Kidney (tissue), 14 donors: Measurements from ENCODE around the gene FRRS1L. TPM values are rescaled to one million over a fixed set of nuclear protein-coding genes. Genes with fewer than 3 reads are reported as not detected.

Experiments
- DNase-seq, 5 donors: peaks; one replicate each; pipeline ENCODE4 v3.0.0-alpha.2; 2013 to 2020
- FAIRE-seq: peaks from 2 replicates; lab custom pipeline; 2012; peaks lifted over from hg19 to GRCh38; lab: Jason Lieb, UNC
- H3K27ac ChIP-seq, 2 donors: one replicate each; pipeline ENCODE4 v1.7.0; 2013; ENCODE audit warnings: low read depth in 2 of 2, low read length in 2 of 2, inconsistent platforms in 1 of 2
- H3K27me3 ChIP-seq: one replicate; pipeline ENCODE4 v1.7.1; 2013; ENCODE audit warnings: low read length, inconsistent platforms; ENCODE audit not compliant: control insufficient read depth, insufficient read depth
- H3K36me3 ChIP-seq, 3 donors: one replicate each; pipeline versions ENCODE4 v1.7.0 to v1.7.1; 2013; ENCODE audit warnings: low read length in 3 of 3, control low read depth in 1 of 3, inconsistent platforms in 1 of 3; ENCODE audit not compliant: insufficient read depth in 3 of 3, control insufficient read depth in 2 of 3
- H3K4me1 ChIP-seq, 3 donors: one replicate each; pipeline versions ENCODE4 v1.7.0 to v1.7.1; 2013; ENCODE audit warnings: low read length in 3 of 3, inconsistent platforms in 1 of 3, low read depth in 1 of 3; ENCODE audit not compliant: control insufficient read depth in 2 of 3, insufficient read depth in 2 of 3
- H3K4me3 ChIP-seq, 3 donors: one replicate each; pipeline versions ENCODE4 v1.7.0 to v1.8.1; 2013; ENCODE audit warnings: low read length in 3 of 3, control low read depth in 1 of 3, inconsistent platforms in 1 of 3
- H3K9ac ChIP-seq, 3 donors: one replicate each; pipeline versions ENCODE4 v1.7.0 to v1.7.1; 2013; ENCODE audit warnings: low read length in 3 of 3, control low read depth in 1 of 3, inconsistent platforms in 1 of 3
- H3K9me3 ChIP-seq, 3 donors: one replicate each; pipeline versions ENCODE4 v1.7.0 to v1.7.1; 2013; ENCODE audit warnings: low read length in 3 of 3, control low read depth in 1 of 3, inconsistent platforms in 1 of 3; ENCODE audit not compliant: control insufficient read depth in 2 of 3, insufficient read depth in 1 of 3
- intact Hi-C: fragments of 100-400 bp; cut with DNase I; formaldehyde crosslinking; loops from one replicate; pipeline ENCODE4 v1.11.1; 2022
- polyA plus RNA-seq: library from polyadenylated mRNA; stranded (reverse); fragments of 350-450 nt; fragmentation: Illumina TruSeq; extraction: RNeasy Lipid Tissue Mini Kit (QIAGEN cat#74804); gene quantifications from one replicate; pipeline ENCODE4 v1.2.3, GENCODE V29; 2014; ENCODE audit warnings: low read depth, low replicate concordance; ENCODE audit not compliant: insufficient read depth
- total RNA-seq: library from RNA; stranded (reverse); fragmentation: NEBNext Ultra II Directional; extraction: Animal tissue kit (Norgen Biotek cat#: 25700); gene quantifications from one replicate; pipeline ENCODE4 v1.2.1, GENCODE V29; 2021
- TF ChIP-seq, protein P1 (sequence below): IDR thresholded peaks from 3 replicates; pipeline ENCODE4 v1.5.1; 2012; ENCODE audit warnings: mild to moderate bottlenecking, moderate library complexity, borderline replicate concordance; ENCODE audit not compliant: insufficient read depth; ENCODE audit errors: extremely low read depth
- donor health status: control.
- donor health status: control.
- donor health status: control.
- donor health status: control.
- donor health status: control.
- donor health status: DM: yes; HTN: yes; CAD: no.
- donor health status: Normal renal cell carcinoma (clear cell type).

The FRRS1L gene
- total and polyA plus RNA-seq, 2 donors from 2014 or later = 0.06 TPM; not detected in 1

DNA sequence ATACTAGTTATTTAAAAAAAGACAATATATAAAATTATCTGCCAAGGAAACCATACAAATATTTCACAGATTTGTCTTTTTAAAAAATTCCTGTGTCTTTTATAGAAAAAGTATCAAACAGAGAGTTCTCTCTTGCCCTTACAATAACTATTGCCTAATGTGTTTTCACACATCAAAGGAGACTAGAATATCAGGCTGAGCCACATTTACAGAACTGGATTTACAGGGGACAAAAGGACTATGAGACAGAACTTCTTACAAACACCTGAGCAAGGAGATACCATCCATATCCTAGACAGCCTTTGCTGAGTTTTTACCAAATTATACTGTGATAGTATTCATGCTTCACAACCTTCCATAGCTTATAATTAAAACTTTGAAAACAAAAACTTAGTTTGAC, 81.5 kb downstream of the FRRS1L start:
- TF ChIP-seq, protein P1, sequence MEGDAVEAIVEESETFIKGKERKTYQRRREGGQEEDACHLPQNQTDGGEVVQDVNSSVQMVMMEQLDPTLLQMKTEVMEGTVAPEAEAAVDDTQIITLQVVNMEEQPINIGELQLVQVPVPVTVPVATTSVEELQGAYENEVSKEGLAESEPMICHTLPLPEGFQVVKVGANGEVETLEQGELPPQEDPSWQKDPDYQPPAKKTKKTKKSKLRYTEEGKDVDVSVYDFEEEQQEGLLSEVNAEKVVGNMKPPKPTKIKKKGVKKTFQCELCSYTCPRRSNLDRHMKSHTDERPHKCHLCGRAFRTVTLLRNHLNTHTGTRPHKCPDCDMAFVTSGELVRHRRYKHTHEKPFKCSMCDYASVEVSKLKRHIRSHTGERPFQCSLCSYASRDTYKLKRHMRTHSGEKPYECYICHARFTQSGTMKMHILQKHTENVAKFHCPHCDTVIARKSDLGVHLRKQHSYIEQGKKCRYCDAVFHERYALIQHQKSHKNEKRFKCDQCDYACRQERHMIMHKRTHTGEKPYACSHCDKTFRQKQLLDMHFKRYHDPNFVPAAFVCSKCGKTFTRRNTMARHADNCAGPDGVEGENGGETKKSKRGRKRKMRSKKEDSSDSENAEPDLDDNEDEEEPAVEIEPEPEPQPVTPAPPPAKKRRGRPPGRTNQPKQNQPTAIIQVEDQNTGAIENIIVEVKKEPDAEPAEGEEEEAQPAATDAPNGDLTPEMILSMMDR = no peak
- H3K27ac ChIP-seq = no peak overlapping the region
- DNase-seq (no peak), FAIRE-seq (no peak)
- H3K9me3 ChIP-seq = no peaks in the 10 kb centered on the region
- H3K36me3 ChIP-seq = peaks cover 14 to 17% (median 15%) of the 10 kb centered on the region in 3 donors
- intact Hi-C loops = no loop called here
- no peaks in the 10 kb centered on the region for H3K27me3 ChIP-seq
- H3K4me1 ChIP-seq = no peaks in the 10 kb centered on the region
- no peak overlapping the region for H3K9ac ChIP-seq
- no peak overlapping the region for H3K4me3 ChIP-seq

DNA sequence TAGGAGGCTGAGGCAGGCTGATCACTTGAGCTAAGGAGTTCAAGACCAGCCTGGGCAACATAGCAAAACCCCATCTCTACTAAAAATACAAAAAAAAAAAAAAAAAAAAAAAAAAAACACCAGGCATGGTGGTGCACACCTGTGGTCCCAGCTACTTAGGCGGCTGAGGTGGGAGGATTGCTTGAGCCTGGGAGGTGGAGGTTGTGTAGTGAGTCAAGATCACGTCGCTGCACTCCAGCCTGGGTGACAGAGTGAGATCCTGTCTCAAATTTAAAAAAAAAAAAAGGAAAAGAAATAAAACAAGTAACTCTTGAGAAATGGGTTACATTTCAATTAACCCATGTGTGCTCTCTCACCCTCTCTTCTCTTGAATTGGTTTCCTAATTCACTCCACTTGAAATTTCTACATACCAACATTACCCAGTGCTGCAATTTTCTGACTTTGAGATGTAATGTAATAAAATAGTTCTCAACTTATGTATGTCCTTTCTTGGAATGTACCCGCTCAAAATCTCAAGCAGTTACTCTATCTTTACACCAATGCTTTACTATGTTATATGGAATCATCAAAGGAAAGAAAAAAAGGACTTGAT, 83.1 kb downstream of the FRRS1L start:
- Histone ChIP-seq H3K9ac (no peak overlapping the region), H3K27me3 (no peaks in the 10 kb centered on the region), H3K36me3 (peaks cover 22 to 23% (median 23%) of the 10 kb centered on the region in 3 donors), H3K4me1 (no peaks in the 10 kb centered on the region), H3K27ac (no peak overlapping the region), H3K9me3 (no peaks in the 10 kb centered on the region), H3K4me3 (no peak overlapping the region)
- FAIRE-seq (no peak), DNase-seq (no peak)
- TF ChIP-seq, protein P1 = no peak
- intact Hi-C loops = no loop called here

DNA sequence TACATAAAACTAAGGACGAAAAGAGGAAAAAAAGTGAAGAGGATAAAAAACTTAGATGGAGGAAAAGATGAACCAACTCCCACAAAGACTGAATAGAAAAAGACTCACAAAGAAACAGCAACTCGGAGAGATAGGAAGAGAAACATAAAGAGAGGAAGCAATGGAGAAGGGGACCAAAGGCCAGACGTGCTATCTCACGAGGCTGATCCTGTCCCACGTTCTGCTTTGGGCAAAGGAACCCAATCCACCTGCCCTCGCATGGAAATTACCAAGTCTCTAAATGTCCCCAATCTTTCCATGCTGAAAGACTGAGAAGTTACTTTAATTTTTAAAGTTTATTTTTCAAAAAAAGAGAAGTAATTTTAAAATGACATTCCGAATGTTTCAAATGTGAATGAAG, 83.9 kb downstream of the FRRS1L start:
- DNase-seq (no peak), FAIRE-seq (no peak)
- Histone ChIP-seq H3K4me3 (no peak overlapping the region), H3K36me3 (peaks cover 23 to 26% (median 24%) of the 10 kb centered on the region in 3 donors), H3K9ac (no peak overlapping the region), H3K27me3 (no peaks in the 10 kb centered on the region), H3K4me1 (no peaks in the 10 kb centered on the region), H3K9me3 (no peaks in the 10 kb centered on the region), H3K27ac (no peak overlapping the region)
- TF ChIP-seq, protein P1 = no peak
- intact Hi-C loops = no loop called here

DNA sequence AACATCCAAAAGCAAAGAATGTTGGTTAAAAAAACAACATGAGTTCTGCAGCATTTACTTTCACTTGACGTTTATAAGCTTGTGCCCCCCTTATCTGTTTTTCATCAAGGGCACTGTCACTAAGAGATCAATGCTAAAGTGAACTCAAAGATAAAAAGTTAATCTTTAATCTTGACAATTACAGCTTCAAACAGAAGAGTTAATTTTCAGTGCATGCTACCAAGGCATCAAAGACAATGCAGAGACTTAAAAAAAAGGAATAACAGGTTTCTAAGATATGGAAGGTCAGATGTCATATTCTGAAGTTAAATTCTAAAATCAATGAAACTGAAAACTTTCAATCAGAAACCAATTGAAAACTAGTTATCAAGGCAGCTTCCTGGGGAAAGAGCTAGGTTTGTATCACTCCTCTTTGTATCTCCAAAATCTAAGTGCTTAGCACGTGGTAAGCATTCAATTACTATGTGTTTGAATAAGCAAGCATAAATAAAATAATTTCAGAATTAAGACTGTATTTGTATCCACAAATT, 84.9 kb downstream of the FRRS1L start:
- Histone ChIP-seq H3K9me3 (no peaks in the 10 kb centered on the region), H3K9ac (no peak overlapping the region), H3K27ac (no peak overlapping the region), H3K4me3 (no peak overlapping the region), H3K27me3 (no peaks in the 10 kb centered on the region), H3K4me1 (no peaks in the 10 kb centered on the region), H3K36me3 (peaks cover 21 to 24% (median 23%) of the 10 kb centered on the region in 3 donors)
- DNase-seq = no peak
- no peak for FAIRE-seq
- TF ChIP-seq, protein P1 = no peak
- intact Hi-C loops = no loop called here
